ENCODE data around the gene PAIP1. TPM values are rescaled to one million over a fixed set of nuclear protein-coding genes. Genes with fewer than 3 reads are reported as not detected.
"Not testable (repeated sequence)": the region's sequence is repeated elsewhere in the genome, so short reads cannot be mapped to it uniquely, and the experiment has no call there.

Gene PAIP1
- polyA plus RNA-seq, 3 donors = 31.4 to 49.2 (median 41.0) TPM

DNA sequence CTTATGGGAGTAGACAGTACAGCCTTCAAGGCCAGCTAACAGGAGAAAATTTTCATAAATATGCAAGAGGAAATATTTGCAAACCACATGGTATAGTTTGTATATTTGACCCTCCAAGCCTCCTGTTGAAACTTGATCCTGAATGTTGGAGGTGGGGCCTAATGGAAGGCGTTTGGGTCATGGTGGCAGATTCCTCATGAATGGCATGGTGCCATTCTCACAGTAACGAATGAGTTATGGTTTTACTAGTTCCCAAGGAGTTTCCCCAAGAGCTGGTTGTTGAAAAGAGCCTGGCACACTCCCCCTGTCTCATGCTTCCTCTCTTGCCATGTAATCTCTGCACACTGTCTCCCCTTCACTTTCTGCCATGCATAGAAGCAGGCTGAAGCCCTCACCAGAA is 3.3 kb upstream of the PAIP1 start:
- Mint-ChIP-seq H3K27ac (no peak overlapping the region), H3K36me3 (no peaks in the 10 kb centered on the region), H3K4me3 (no peak overlapping the region), H3K4me1 (peaks cover 17% of the 10 kb centered on the region), H3K9me3 (no peaks in the 10 kb centered on the region), H3K27me3 (ENCODE audit: low read depth in 3 of 3) (peaks cover 2 to 7% (median 3%) of the 10 kb centered on the region in 3 donors)
- peaks cover 12 to 16% of the 10 kb centered on the region in 2 donors for H3K4me1 ChIP-seq (ENCODE audit: control insufficient read depth in 1 of 2, insufficient read depth in 2 of 2, low read length in 2 of 2)
- H3K9ac ChIP-seq (ENCODE audit: insufficient read depth, low read length, poor library complexity, severe bottlenecking) = no peak overlapping the region
- H3K4me3 ChIP-seq (replicated peaks in 1 of 3; ENCODE audit: low read depth in 2 of 3, low read length in 3 of 3) = no peak overlapping the region
- 17% methylated on average over 1 of the region's 2 CpGs for WGBS (ENCODE audit: insufficient coverage)
- no peak for DNase-seq
- H2AFZ ChIP-seq (ENCODE audit: insufficient read depth, low read depth, low read length, poor library complexity, severe bottlenecking) = no peak overlapping the region
- H3K27ac ChIP-seq (ENCODE audit: low read depth in 1 of 2, low read length in 2 of 2) = no peak overlapping the region
- peaks cover 17% of the 10 kb centered on the region for H3K79me2 ChIP-seq (ENCODE audit: insufficient read depth, low read length)
- peaks cover 5% of the 10 kb centered on the region for H4K20me1 ChIP-seq (ENCODE audit: insufficient read depth, low read length)
- H3K27me3 ChIP-seq (ENCODE audit: control insufficient read depth in 2 of 2, insufficient read depth in 2 of 2, low read length in 2 of 2) = peaks cover 0 to 2% of the 10 kb centered on the region in 2 donors
- no peaks in the 10 kb centered on the region for H3K9me3 ChIP-seq (replicated peaks in 1 of 2; ENCODE audit: control insufficient read depth in 1 of 2, insufficient read depth in 1 of 2, low read length in 2 of 2)
- TF ChIP-seq, protein P1, sequence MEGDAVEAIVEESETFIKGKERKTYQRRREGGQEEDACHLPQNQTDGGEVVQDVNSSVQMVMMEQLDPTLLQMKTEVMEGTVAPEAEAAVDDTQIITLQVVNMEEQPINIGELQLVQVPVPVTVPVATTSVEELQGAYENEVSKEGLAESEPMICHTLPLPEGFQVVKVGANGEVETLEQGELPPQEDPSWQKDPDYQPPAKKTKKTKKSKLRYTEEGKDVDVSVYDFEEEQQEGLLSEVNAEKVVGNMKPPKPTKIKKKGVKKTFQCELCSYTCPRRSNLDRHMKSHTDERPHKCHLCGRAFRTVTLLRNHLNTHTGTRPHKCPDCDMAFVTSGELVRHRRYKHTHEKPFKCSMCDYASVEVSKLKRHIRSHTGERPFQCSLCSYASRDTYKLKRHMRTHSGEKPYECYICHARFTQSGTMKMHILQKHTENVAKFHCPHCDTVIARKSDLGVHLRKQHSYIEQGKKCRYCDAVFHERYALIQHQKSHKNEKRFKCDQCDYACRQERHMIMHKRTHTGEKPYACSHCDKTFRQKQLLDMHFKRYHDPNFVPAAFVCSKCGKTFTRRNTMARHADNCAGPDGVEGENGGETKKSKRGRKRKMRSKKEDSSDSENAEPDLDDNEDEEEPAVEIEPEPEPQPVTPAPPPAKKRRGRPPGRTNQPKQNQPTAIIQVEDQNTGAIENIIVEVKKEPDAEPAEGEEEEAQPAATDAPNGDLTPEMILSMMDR (IDR thresholded peaks at IDR 0.05) = no peak
- H3K36me3 ChIP-seq (replicated peaks in 1 of 2; ENCODE audit: control insufficient read depth in 1 of 2, insufficient read depth in 2 of 2, low read length in 2 of 2) = no peaks in the 10 kb centered on the region
- H3K4me2 ChIP-seq (replicated peaks; ENCODE audit: extremely low read depth, low read length, poor library complexity, severe bottlenecking) = no peak overlapping the region
- intact Hi-C loops (cut with micrococcal nuclease) = no loop called here

DNA sequence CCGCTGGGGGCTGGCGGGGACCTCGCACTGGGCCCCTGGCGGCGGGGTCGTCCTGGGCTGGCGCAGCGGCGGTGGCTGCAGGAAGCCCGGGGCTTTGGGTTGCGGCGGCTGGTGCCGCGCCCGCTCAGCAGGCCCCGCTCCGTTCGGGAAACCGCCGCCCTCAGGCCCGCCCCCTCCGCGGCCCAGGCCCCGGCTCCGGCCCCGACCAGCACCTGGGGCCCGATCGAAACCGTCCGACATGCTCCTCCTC is 345 bp downstream of the PAIP1 start:
- Histone ChIP-seq H3K9ac (ENCODE audit: insufficient read depth, low read length, poor library complexity, severe bottlenecking) (peak overlapping the region; percentile 95), H3K4me2 (replicated peaks; ENCODE audit: extremely low read depth, low read length, poor library complexity, severe bottlenecking) (peak overlapping the region; percentile 96), H2AFZ (ENCODE audit: insufficient read depth, low read depth, low read length, poor library complexity, severe bottlenecking) (peak overlapping the region; percentile 95), H3K79me2 (ENCODE audit: insufficient read depth, low read length) (peaks cover 51% of the 10 kb centered on the region), H3K27ac (ENCODE audit: low read depth in 1 of 2, low read length in 2 of 2) (peak overlapping the region; percentile 67 to 89), H3K36me3 (replicated peaks in 1 of 2; ENCODE audit: control insufficient read depth in 1 of 2, insufficient read depth in 2 of 2, low read length in 2 of 2) (peaks cover 11 to 31% of the 10 kb centered on the region in 2 donors), H4K20me1 (ENCODE audit: insufficient read depth, low read length) (peaks cover 35% of the 10 kb centered on the region), H3K4me1 (ENCODE audit: control insufficient read depth in 1 of 2, insufficient read depth in 2 of 2, low read length in 2 of 2) (peaks cover 12 to 28% of the 10 kb centered on the region in 2 donors), H3K4me3 (replicated peaks in 1 of 3; ENCODE audit: low read depth in 2 of 3, low read length in 3 of 3) (peak overlapping the region; percentile 69 to 95 (median 91))
- H3K27me3 ChIP-seq (ENCODE audit: control insufficient read depth in 2 of 2, insufficient read depth in 2 of 2, low read length in 2 of 2); H3K9me3 Mint-ChIP-seq; H3K9me3 ChIP-seq (replicated peaks in 1 of 2; ENCODE audit: control insufficient read depth in 1 of 2, insufficient read depth in 1 of 2, low read length in 2 of 2); H3K27me3 Mint-ChIP-seq (ENCODE audit: low read depth in 3 of 3); DNase-seq; H3K36me3 Mint-ChIP-seq: not testable (repeated sequence)
- intact Hi-C loops (cut with micrococcal nuclease) = loop anchor here (5.0 kb wide), 2 partner anchors 46 to 74 kb away; partner anchors contain the start of genes NNT (in 1 of the 2) and TMEM267 (in 1 of the 2)
- 0% methylated on average over 17 of the region's 30 CpGs for WGBS (ENCODE audit: insufficient coverage)
- Mint-ChIP-seq H3K27ac (peak overlapping the region in 2 of 7 donors; percentile 81 to 82), H3K4me1 (peaks cover 19% of the 10 kb centered on the region), H3K4me3 (peak overlapping the region in 1 of 2 donors; percentile 90)
